Neural crest cell (in vitro differentiated cells): ENCODE measurements around the gene ATP1B2. TPM values are rescaled to one million over a fixed set of nuclear protein-coding genes. Genes with fewer than 3 reads are reported as not detected.

ENCODE experiments used
- DNase-seq: peaks from one replicate; pipeline ENCODE4 v3.0.0; 2021; ENCODE audit warnings: low read depth, mixed read lengths, low spot score
- H3K27ac Mint-ChIP-seq: one replicate; pipeline ENCODE4 v1.8.0; 2021; ENCODE audit warnings: mild to moderate bottlenecking, mixed read lengths; ENCODE audit not compliant: unreplicated experiment
- H3K27me3 Mint-ChIP-seq: 2 replicates; pipeline ENCODE4 v1.8.0; 2021; ENCODE audit warnings: low read depth, mild to moderate bottlenecking, mixed read lengths
- H3K36me3 Mint-ChIP-seq: 2 replicates; pipeline ENCODE4 v1.8.0; 2021; ENCODE audit warnings: low read depth, mild to moderate bottlenecking, mixed read lengths
- H3K4me1 Mint-ChIP-seq: 2 replicates; pipeline ENCODE4 v1.8.0; 2021; ENCODE audit warnings: mixed read lengths
- H3K4me3 Mint-ChIP-seq: one replicate; pipeline ENCODE4 v1.8.0; 2021; ENCODE audit warnings: mild to moderate bottlenecking, mixed read lengths
- H3K9me3 Mint-ChIP-seq: 2 replicates; pipeline ENCODE4 v1.8.0; 2021; ENCODE audit warnings: mixed read lengths
- CTCF ChIP-seq: fragments of 200-600 bp; sonication (generic); conservative IDR thresholded peaks from 2 replicates; pipeline ENCODE4 v1.5.0; 2021; ENCODE audit warnings: antibody characterized with exemption, mild to moderate bottlenecking
- total RNA-seq: library from RNA; stranded (reverse); gene quantifications from 2 replicates; pipeline ENCODE4 v1.2.1, GENCODE V29; 2021

Gene ATP1B2
- total RNA-seq, 1 donor from 2014 or later = 14.3 TPM

DNA sequence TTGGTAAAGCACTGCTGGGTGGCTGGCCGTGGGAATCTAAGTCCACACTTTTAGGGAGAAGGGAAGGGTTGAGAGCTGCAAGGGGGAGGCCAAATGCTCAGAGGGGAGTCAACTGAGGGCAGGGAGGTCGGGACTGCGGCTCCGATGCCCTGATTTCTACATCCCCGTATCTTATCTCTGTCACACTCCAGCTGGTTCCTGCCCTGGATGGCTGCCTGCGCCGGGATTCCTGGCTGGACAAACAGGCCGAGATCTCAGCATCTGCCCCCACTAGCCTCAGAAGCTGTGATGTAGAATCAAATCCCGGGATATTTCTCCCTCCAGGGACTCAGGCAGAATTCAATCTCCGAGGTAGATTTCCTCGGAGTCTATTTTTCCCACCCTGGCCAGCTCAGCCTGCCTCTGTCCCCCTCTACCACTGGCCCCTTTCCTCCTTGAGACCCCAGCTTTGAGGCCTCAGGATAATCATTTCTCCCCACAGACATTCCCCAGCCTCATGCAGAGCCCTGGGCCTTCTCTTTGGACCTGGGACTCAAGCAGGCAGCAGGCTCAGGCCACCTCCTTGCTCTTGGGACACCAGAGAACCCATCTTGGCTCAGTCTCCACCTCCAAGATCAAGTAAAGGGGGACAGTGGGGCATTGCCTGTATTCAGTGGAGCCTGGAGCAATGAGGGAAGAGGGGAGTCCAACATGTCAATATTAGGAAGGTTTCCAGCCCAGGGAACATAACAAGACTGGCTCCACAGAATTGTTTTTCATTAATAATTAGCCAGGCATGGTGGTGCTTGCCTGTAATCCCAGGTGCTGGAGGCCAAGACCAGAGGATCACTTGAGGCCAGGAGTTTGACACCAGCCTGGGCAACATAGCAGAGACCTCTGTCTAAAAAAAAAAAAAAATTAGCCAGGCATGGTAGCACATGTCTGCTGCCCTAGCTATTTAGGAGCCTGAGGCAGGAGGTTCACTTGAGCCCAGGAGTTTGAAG lies 19.0 kb upstream of the ATP1B2 start:
- DNase-seq = no peak
- Mint-ChIP-seq H3K27me3 (no peaks in the 10 kb centered on the region), H3K27ac (no peak overlapping the region), H3K36me3 (no peaks in the 10 kb centered on the region), H3K4me1 (peaks cover 46% of the 10 kb centered on the region), H3K4me3 (peak overlapping the region; percentile 27), H3K9me3 (no peaks in the 10 kb centered on the region)
- TF ChIP-seq CTCF = no peak

DNA sequence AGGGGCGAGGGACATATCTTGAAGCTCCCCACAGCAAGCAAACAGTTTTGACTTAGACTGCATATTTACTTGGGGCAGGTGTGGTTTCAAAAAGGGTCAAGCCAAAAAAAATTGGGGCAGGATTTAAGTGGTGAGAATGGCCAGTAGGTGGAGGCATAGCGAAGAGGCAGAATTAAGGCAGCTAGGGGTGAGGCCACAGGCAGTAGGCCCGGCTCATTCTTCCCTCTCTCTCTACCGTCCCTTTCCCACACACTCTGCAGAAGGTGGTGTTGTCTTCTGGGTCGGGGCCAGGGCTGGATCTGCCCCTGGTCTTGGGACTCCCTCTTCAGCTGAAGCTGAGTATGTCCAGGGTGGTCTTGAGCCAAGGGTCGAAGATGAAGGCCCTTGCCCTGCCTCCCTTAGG lies 18.2 kb upstream of the ATP1B2 start:
- Mint-ChIP-seq H3K9me3 (no peaks in the 10 kb centered on the region), H3K27ac (no peak overlapping the region), H3K4me1 (peaks cover 38% of the 10 kb centered on the region), H3K4me3 (peak overlapping the region; percentile 68), H3K36me3 (no peaks in the 10 kb centered on the region), H3K27me3 (no peaks in the 10 kb centered on the region)
- TF ChIP-seq CTCF = peak; percentile 59
- no peak for DNase-seq

DNA sequence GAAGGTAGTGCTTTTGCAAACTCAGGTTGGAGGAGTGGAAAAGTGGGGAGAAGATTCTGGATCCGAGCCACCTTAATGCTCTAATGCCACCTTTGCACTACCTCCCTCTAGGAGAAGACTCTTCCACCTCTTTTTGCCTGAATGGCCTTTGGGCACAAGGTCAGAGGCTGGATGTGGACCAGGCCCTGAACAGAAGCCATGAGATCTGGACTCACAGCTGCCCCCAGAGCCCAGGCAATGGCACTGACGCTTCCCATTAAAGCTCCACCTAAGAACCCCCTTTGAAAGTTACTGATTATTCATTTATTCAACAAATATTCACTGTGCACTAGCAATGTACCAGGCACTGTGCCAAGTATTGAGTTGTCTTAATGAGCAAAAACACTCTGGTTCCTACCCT lies 17.6 kb upstream of the ATP1B2 start:
- Mint-ChIP-seq H3K27ac (no peak overlapping the region), H3K4me1 (peaks cover 34% of the 10 kb centered on the region), H3K27me3 (no peaks in the 10 kb centered on the region), H3K9me3 (no peaks in the 10 kb centered on the region), H3K36me3 (no peaks in the 10 kb centered on the region), H3K4me3 (no peak overlapping the region)
- DNase-seq = no peak
- TF ChIP-seq CTCF = no peak

DNA sequence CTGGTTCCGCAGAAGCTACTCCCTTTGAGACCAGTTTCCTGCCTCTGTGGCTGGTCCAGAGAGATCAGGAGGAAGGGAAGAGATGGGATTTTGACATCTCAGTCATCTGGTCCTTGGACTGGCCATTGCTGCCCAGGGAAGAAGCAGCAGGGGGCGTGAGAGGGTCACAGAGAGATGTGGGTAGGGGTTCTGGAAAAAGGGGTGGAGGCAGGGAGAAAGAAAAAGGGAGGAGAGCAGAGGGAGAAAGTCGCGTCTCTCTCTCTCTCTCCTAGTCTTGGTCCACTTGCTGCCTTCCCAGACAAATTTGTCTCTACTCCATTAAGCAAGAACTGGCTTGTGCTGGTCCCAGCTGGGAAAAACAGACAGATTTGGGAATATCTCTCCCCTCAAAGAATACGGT lies 16.3 kb upstream of the ATP1B2 start:
- no peak overlapping the region for H3K27ac Mint-ChIP-seq
- H3K4me1 Mint-ChIP-seq = peaks cover 33% of the 10 kb centered on the region
- no peaks in the 10 kb centered on the region for H3K36me3 Mint-ChIP-seq
- no peak overlapping the region for H3K4me3 Mint-ChIP-seq
- peak; percentile 62 for TF ChIP-seq CTCF
- DNase-seq = peak; percentile 83
- H3K9me3 Mint-ChIP-seq = no peaks in the 10 kb centered on the region
- H3K27me3 Mint-ChIP-seq = no peaks in the 10 kb centered on the region

DNA sequence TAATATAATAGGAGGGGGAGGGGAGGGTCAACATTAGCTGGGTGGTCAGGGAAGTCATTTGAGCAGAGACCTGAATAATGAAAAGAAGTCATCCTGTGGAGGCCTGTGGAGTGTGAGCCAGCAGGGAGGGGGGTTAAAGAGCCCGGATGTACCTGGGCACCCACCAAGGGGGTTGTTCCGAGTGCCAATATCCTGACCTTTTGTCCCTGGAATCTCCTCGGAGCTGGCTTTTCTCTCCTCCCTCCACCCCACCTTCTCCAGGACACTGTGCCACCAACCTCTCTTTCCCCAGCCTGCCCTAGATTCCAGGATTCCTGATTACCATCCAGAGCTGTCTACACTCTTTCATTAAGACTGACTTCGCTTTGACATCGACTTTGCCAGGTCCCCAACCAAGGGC lies 14.6 kb upstream of the ATP1B2 start:
- no peak for DNase-seq
- no peaks in the 10 kb centered on the region for H3K36me3 Mint-ChIP-seq
- peaks cover 22% of the 10 kb centered on the region for H3K4me1 Mint-ChIP-seq
- no peaks in the 10 kb centered on the region for H3K27me3 Mint-ChIP-seq
- H3K4me3 Mint-ChIP-seq = no peak overlapping the region
- no peak for TF ChIP-seq CTCF
- H3K27ac Mint-ChIP-seq = peak overlapping the region; percentile 12
- H3K9me3 Mint-ChIP-seq = no peaks in the 10 kb centered on the region
